Activated naive CD8-positive, alpha-beta T cell treated with anti-CD3 and anti-CD28 coated beads, Interleukin-2, amount 50 U/mL, for 24 hours (primary cell): ENCODE data around the gene VWA2.
A peak's percentile ranks its signal among the peaks of the same experiment; 100 is the strongest.

ENCODE experiments used
- ATAC-seq: fragments of 150-1000 bp; cut with Tn5 transposase; one replicate; pipeline ENCODE4 v1.10.0; 2021
- DNase-seq: peaks from one replicate; pipeline ENCODE4 v3.0.0; 2021
- H3K27ac Mint-ChIP-seq: one replicate; pipeline ENCODE4 v1.8.0; 2021; ENCODE audit warnings: mild to moderate bottlenecking, mixed read lengths
- H3K27me3 Mint-ChIP-seq: one replicate; pipeline ENCODE4 v1.8.0; 2021; ENCODE audit warnings: mixed read lengths
- H3K36me3 Mint-ChIP-seq: one replicate; pipeline ENCODE4 v1.8.0; 2021; ENCODE audit warnings: low read depth, mixed read lengths
- H3K4me1 Mint-ChIP-seq: one replicate; pipeline ENCODE4 v1.8.0; 2021; ENCODE audit warnings: mixed read lengths
- H3K4me3 Mint-ChIP-seq: one replicate; pipeline ENCODE4 v1.8.0; 2021; ENCODE audit warnings: mild to moderate bottlenecking, moderate library complexity, mixed read lengths
- H3K9me3 Mint-ChIP-seq: one replicate; pipeline ENCODE4 v1.8.0; 2021; ENCODE audit warnings: mixed read lengths

VWA2 gene

GRCh38 chr10:114289096-114289436 lies 50.0 kb downstream of the VWA2 start:
- DNase-seq: no peak
- Mint-ChIP-seq H3K27ac (no peak overlapping the region), H3K36me3 (no peaks in the 10 kb centered on the region), H3K4me3 (no peak overlapping the region), H3K4me1 (no peaks in the 10 kb centered on the region), H3K9me3 (no peaks in the 10 kb centered on the region), H3K27me3 (no peaks in the 10 kb centered on the region)
- ATAC-seq: no peak

- peaks cover 5% of the 10 kb centered on the region for H3K36me3 Mint-ChIP-seq
- no peak for ATAC-seq
- no peak overlapping the region for H3K4me3 Mint-ChIP-seq
- H3K27me3 Mint-ChIP-seq: no peaks in the 10 kb centered on the region
- H3K27ac Mint-ChIP-seq: no peak overlapping the region
- H3K4me1 Mint-ChIP-seq: no peaks in the 10 kb centered on the region
- DNase-seq: no peak
- H3K9me3 Mint-ChIP-seq: peaks cover 7% of the 10 kb centered on the region
Measured at GRCh38 chr10:114290038-114290437, 51.0 kb downstream of the VWA2 start.

GRCh38 chr10:114291076-114291475 lies 52.0 kb downstream of the VWA2 start:
- DNase-seq (no peak), ATAC-seq (no peak)
- Mint-ChIP-seq H3K27me3 (no peaks in the 10 kb centered on the region), H3K9me3 (peaks cover 18% of the 10 kb centered on the region), H3K4me3 (no peak overlapping the region), H3K27ac (no peak overlapping the region), H3K4me1 (no peaks in the 10 kb centered on the region), H3K36me3 (peaks cover 16% of the 10 kb centered on the region)

- Mint-ChIP-seq H3K27me3 (no peaks in the 10 kb centered on the region), H3K4me1 (no peaks in the 10 kb centered on the region), H3K27ac (no peak overlapping the region), H3K36me3 (peaks cover 20% of the 10 kb centered on the region), H3K9me3 (peaks cover 22% of the 10 kb centered on the region), H3K4me3 (no peak overlapping the region)
- no peak for DNase-seq
- ATAC-seq: no peak
Measured at GRCh38 chr10:114291516-114291915, 52.5 kb downstream of the VWA2 start.

- no peak for ATAC-seq
- no peak for DNase-seq
- Mint-ChIP-seq H3K4me1 (no peaks in the 10 kb centered on the region), H3K27ac (no peak overlapping the region), H3K4me3 (no peak overlapping the region), H3K36me3 (peaks cover 24% of the 10 kb centered on the region), H3K9me3 (peaks cover 22% of the 10 kb centered on the region), H3K27me3 (no peaks in the 10 kb centered on the region)
Measured at GRCh38 chr10:114293075-114293474, 54.0 kb downstream of the VWA2 start.

- Mint-ChIP-seq H3K36me3 (peaks cover 24% of the 10 kb centered on the region), H3K27ac (no peak overlapping the region), H3K27me3 (no peaks in the 10 kb centered on the region), H3K4me3 (no peak overlapping the region), H3K4me1 (no peaks in the 10 kb centered on the region), H3K9me3 (peaks cover 22% of the 10 kb centered on the region)
- DNase-seq (no peak), ATAC-seq (no peak)
Measured at GRCh38 chr10:114294549-114294948, 55.5 kb downstream of the VWA2 start.

GRCh38 chr10:114295393-114295792 lies 56.3 kb downstream of the VWA2 start:
- no peaks in the 10 kb centered on the region for H3K4me1 Mint-ChIP-seq
- peaks cover 24% of the 10 kb centered on the region for H3K36me3 Mint-ChIP-seq
- DNase-seq (no peak), ATAC-seq (no peak)
- H3K27me3 Mint-ChIP-seq: no peaks in the 10 kb centered on the region
- H3K27ac Mint-ChIP-seq: no peak overlapping the region
- H3K4me3 Mint-ChIP-seq: no peak overlapping the region
- peaks cover 22% of the 10 kb centered on the region for H3K9me3 Mint-ChIP-seq

- peaks cover 24% of the 10 kb centered on the region for H3K36me3 Mint-ChIP-seq
- H3K9me3 Mint-ChIP-seq: peaks cover 22% of the 10 kb centered on the region
- no peaks in the 10 kb centered on the region for H3K27me3 Mint-ChIP-seq
- no peaks in the 10 kb centered on the region for H3K4me1 Mint-ChIP-seq
- H3K4me3 Mint-ChIP-seq: no peak overlapping the region
- ATAC-seq (no peak), DNase-seq (no peak)
- H3K27ac Mint-ChIP-seq: no peak overlapping the region
Measured at GRCh38 chr10:114297136-114297705, 58.2 kb downstream of the VWA2 start.

GRCh38 chr10:114300036-114300645 lies 61.1 kb downstream of the VWA2 start:
- no peak for ATAC-seq
- no peaks in the 10 kb centered on the region for H3K27me3 Mint-ChIP-seq
- peaks cover 14% of the 10 kb centered on the region for H3K9me3 Mint-ChIP-seq

GRCh38 chr10:114301177-114301576 lies 62.1 kb downstream of the VWA2 start:
- H3K27ac Mint-ChIP-seq: no peak overlapping the region
- peaks cover 8% of the 10 kb centered on the region for H3K36me3 Mint-ChIP-seq
- no peak for ATAC-seq
- peaks cover 4% of the 10 kb centered on the region for H3K9me3 Mint-ChIP-seq
- no peaks in the 10 kb centered on the region for H3K27me3 Mint-ChIP-seq
- no peak for DNase-seq
- H3K4me1 Mint-ChIP-seq: peaks cover 9% of the 10 kb centered on the region
- H3K4me3 Mint-ChIP-seq: no peak overlapping the region

More at GRCh38 chr10:114300036-114300645, 61.1 kb downstream of the VWA2 start:
- Mint-ChIP-seq H3K36me3 (peaks cover 18% of the 10 kb centered on the region), H3K27ac (no peak overlapping the region), H3K4me3 (no peak overlapping the region), H3K4me1 (peaks cover 9% of the 10 kb centered on the region)
- no peak for DNase-seq

- Mint-ChIP-seq H3K4me3 (no peak overlapping the region), H3K27ac (no peak overlapping the region)
- no peak for DNase-seq
Measured at GRCh38 chr10:114301951-114302710, 63.1 kb downstream of the VWA2 start.

GRCh38 chr10:114303556-114303955 lies 64.5 kb downstream of the VWA2 start:
- peaks cover 14% of the 10 kb centered on the region for H3K4me1 Mint-ChIP-seq
- no peaks in the 10 kb centered on the region for H3K9me3 Mint-ChIP-seq
- no peaks in the 10 kb centered on the region for H3K36me3 Mint-ChIP-seq
- DNase-seq (no peak), ATAC-seq (no peak)
- H3K27ac Mint-ChIP-seq: no peak overlapping the region
- peaks cover 2% of the 10 kb centered on the region for H3K27me3 Mint-ChIP-seq
- no peak overlapping the region for H3K4me3 Mint-ChIP-seq

More at GRCh38 chr10:114301951-114302710, 63.1 kb downstream of the VWA2 start:
- Mint-ChIP-seq H3K36me3 (no peaks in the 10 kb centered on the region), H3K9me3 (no peaks in the 10 kb centered on the region), H3K4me1 (peaks cover 9% of the 10 kb centered on the region), H3K27me3 (peaks cover 2% of the 10 kb centered on the region)
- no peak for ATAC-seq

- Mint-ChIP-seq H3K27me3 (peaks cover 2% of the 10 kb centered on the region), H3K36me3 (no peaks in the 10 kb centered on the region), H3K4me3 (peak overlapping the region; percentile 80), H3K9me3 (no peaks in the 10 kb centered on the region), H3K4me1 (peaks cover 14% of the 10 kb centered on the region), H3K27ac (peak overlapping the region; percentile 71)
- peak; percentile 81 for DNase-seq
- ATAC-seq: peak; percentile 65
Measured at GRCh38 chr10:114304017-114304570, 65.0 kb downstream of the VWA2 start.

- Mint-ChIP-seq H3K27me3 (peaks cover 2% of the 10 kb centered on the region), H3K36me3 (no peaks in the 10 kb centered on the region), H3K9me3 (no peaks in the 10 kb centered on the region), H3K4me1 (peaks cover 15% of the 10 kb centered on the region), H3K4me3 (peak overlapping the region; percentile 80), H3K27ac (peak overlapping the region; percentile 71)
- DNase-seq (peak; percentile 67), ATAC-seq (peak; percentile 72)
Measured at GRCh38 chr10:114304571-114305421, 65.7 kb downstream of the VWA2 start.
